A549 (cell line): ENCODE results near the gene UROC1.

ENCODE experiments used
- CTCF ChIP-seq: fragments of >200 bp; sonication (Bioruptor Twin); formaldehyde crosslinking; IDR thresholded peaks from 3 replicates; pipeline ENCODE4 v1.5.1; 2016
- EP300 ChIP-seq, 2 experiments: fragments of >200 bp; sonication (Bioruptor Twin); formaldehyde crosslinking; IDR thresholded peaks; 2 replicates in 1 of 2; 3 replicates in 1 of 2; pipeline ENCODE4 v1.6.1; 2016 to 2017
- HDAC2 ChIP-seq: fragments of 200-600 bp; sonication (generic); IDR thresholded peaks from 2 replicates; pipeline ENCODE4 v1.6.1; 2016
- HOXA7 ChIP-seq: fragments of 250-450 bp; sonication (Bioruptor Pico); IDR thresholded peaks from 2 replicates; pipeline ENCODE4 v1.5.0; 2020; ENCODE audit warnings: mild to moderate bottlenecking, moderate library complexity
- JUN ChIP-seq, 2 experiments: fragments of >200 bp; sonication (Bioruptor Twin); formaldehyde crosslinking; IDR thresholded peaks; 2 replicates in 1 of 2; 3 replicates in 1 of 2; pipeline ENCODE4 v1.6.1; 2016 to 2017
- POLR2A ChIP-seq: IDR thresholded peaks from 2 replicates; pipeline ENCODE4 v1.6.1; 2012; ENCODE audit warnings: mild to moderate bottlenecking, low read length
- ZSCAN20 ChIP-seq: fragments of 250-450 bp; sonication (Bioruptor Pico); IDR thresholded peaks from 2 replicates; pipeline ENCODE4 v1.8.0; 2022; ENCODE audit warnings: mild to moderate bottlenecking, moderate library complexity

DNA sequence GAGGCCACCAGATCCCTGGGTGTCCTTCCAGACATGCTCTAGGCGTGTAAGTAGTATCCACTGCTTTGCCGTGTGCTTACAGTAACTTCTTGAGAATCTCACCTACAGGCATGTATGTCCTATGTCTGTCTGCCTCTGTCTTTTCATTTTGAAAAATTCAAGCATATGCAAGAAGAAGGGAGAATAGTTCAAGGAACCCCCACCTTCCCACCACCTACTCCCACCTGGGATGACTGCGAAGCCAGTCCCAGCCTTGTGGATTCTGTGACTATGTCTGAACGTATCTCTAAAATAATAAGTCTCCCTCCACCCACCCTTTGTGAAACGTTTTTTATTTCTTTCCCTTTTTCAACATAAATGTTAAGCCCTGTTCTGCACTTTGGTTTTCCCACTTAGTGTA is 21.4 kb upstream of the UROC1 start:
- TF ChIP-seq CTCF (no peak), EP300 (IDR thresholded peaks at IDR 0.05) (no peak), POLR2A (no peak), HOXA7 (CRISPR knock-in tag) (no peak), JUN (IDR thresholded peaks at IDR 0.05) (no peak), ZSCAN20 (no peak), HDAC2 (no peak)
